Mucosa of descending colon (tissue), 3 donors: ENCODE results near the gene RAP2A. TPM values are rescaled to one million over a fixed set of nuclear protein-coding genes. Genes with fewer than 3 reads are reported as not detected.

Experiments used
- ATAC-seq: fragments of 200-7000 bp; cut with Tn5 transposase; one replicate; pipeline ENCODE4 v1.9.1; 2020; ENCODE audit warnings: mild to moderate bottlenecking, moderate library complexity
- DNase-seq, 3 donors: peaks; one replicate each; pipeline ENCODE4 v3.0.0-alpha.2; 2020
- H3K36me3 ChIP-seq: fragments of 200-600 bp; one replicate; pipeline ENCODE4 v1.8.0; 2021; ENCODE audit warnings: low read depth, mild to moderate bottlenecking
- H3K4me1 ChIP-seq: fragments of 200-600 bp; one replicate; pipeline ENCODE4 v1.8.0; 2021; ENCODE audit warnings: low read depth, mild to moderate bottlenecking
- H3K4me3 ChIP-seq: fragments of 200-600 bp; one replicate; pipeline ENCODE4 v1.8.0; 2021; ENCODE audit warnings: mild to moderate bottlenecking
- H3K9me3 ChIP-seq: fragments of 200-600 bp; one replicate; pipeline ENCODE4 v1.8.0; 2021; ENCODE audit warnings: mild to moderate bottlenecking
- intact Hi-C, 2 donors: fragments of 100-400 bp; cut with DNase I in 1 of 2; cut with micrococcal nuclease in 1 of 2; formaldehyde crosslinking; loops; one replicate each; pipeline versions ENCODE4 v1.11.0 to v1.11.1; 2022; cut with DNase I, micrococcal nuclease
- total RNA-seq, 3 donors: library from RNA; stranded (reverse); fragmentation: NEBNext Ultra II Directional in 2 of 3; extraction: Animal tissue kit (Norgen Biotek cat#: 25700) in 2 of 3; gene quantifications; one replicate each; pipeline versions ENCODE4 v1.2.1 to v1.2.4, GENCODE V29; 2021 to 2023
- TF ChIP-seq, protein P1 (sequence below): fragments of 200-600 bp; IDR thresholded peaks from one replicate; pipeline ENCODE4 v1.8.0; 2022; ENCODE audit warnings: antibody characterized with exemption, mild to moderate bottlenecking
- donor health status: DM: no; HTN: no; CAD: no; lungs with moderate emphysema.
- donor health status: DM: no; HTN: no; CAD: no.
- donor health status: DM: no; HTN: yes; CAD: no.

Gene RAP2A
- total RNA-seq, 3 donors from 2014 or later = 25.5 to 32.5 (median 29.8) TPM

DNA sequence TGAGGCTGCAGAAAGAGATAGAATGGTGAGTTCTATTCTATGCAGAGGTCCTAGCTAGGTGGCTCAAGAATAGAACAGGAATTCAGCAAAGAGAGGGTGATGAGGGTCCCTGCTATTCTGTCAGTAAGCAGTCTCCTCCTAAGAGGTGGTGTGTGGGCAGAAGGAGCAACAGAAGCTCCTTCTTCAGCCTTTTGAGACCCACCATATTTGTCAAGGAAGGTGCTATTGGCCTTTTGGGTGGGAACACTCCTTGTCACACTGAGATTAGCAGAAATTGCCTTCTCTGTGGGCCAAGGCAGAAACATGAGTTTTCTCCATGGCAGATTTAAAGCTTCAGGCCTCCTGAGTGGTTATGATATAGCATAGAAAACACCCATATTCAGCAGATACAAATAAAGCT lies 39.4 kb upstream of the RAP2A start:
- TF ChIP-seq, protein P1, sequence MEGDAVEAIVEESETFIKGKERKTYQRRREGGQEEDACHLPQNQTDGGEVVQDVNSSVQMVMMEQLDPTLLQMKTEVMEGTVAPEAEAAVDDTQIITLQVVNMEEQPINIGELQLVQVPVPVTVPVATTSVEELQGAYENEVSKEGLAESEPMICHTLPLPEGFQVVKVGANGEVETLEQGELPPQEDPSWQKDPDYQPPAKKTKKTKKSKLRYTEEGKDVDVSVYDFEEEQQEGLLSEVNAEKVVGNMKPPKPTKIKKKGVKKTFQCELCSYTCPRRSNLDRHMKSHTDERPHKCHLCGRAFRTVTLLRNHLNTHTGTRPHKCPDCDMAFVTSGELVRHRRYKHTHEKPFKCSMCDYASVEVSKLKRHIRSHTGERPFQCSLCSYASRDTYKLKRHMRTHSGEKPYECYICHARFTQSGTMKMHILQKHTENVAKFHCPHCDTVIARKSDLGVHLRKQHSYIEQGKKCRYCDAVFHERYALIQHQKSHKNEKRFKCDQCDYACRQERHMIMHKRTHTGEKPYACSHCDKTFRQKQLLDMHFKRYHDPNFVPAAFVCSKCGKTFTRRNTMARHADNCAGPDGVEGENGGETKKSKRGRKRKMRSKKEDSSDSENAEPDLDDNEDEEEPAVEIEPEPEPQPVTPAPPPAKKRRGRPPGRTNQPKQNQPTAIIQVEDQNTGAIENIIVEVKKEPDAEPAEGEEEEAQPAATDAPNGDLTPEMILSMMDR = no peak
- H3K9me3 ChIP-seq = no peaks in the 10 kb centered on the region
- no peak overlapping the region for H3K4me3 ChIP-seq
- H3K36me3 ChIP-seq = no peaks in the 10 kb centered on the region
- no peak for ATAC-seq
- H3K4me1 ChIP-seq = no peaks in the 10 kb centered on the region
- DNase-seq = no peak
- intact Hi-C loops = no loop called here

DNA sequence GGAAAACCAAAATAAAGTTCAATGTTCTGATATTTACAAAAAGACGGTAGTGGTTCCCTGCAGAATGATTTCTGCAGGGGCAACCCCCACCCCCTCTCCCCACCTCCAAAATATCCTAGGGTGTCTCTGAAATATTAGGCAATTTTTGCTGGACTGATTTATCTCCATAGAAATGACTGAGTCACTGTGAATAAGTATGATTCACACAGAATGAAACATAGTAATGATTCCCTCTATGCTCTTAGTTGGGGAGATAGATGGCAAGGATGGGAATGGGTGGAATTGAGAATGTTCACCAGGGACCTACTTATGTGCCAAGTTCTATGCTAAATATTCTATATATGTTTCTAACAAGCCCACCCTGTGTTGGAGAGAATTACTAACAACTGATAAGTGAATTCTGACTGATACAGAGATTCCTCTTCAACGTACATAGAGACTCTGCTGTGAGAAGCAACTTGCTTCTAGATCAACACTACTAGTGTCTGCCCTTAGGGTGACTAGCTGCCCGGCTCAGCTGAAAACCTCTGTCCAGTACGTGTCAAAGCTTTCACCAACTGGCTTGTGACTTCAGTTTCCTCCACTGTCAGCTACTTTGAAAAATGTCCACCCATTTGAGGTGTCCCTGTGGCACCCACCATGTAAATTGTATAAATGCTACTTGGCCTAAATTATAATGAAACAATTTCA lies 38.4 kb upstream of the RAP2A start:
- no peaks in the 10 kb centered on the region for H3K36me3 ChIP-seq
- intact Hi-C loops = no loop called here
- DNase-seq = no peak
- TF ChIP-seq, protein P1 = no peak
- no peak for ATAC-seq
- H3K4me1 ChIP-seq = no peaks in the 10 kb centered on the region
- no peak overlapping the region for H3K4me3 ChIP-seq
- H3K9me3 ChIP-seq = no peaks in the 10 kb centered on the region

DNA sequence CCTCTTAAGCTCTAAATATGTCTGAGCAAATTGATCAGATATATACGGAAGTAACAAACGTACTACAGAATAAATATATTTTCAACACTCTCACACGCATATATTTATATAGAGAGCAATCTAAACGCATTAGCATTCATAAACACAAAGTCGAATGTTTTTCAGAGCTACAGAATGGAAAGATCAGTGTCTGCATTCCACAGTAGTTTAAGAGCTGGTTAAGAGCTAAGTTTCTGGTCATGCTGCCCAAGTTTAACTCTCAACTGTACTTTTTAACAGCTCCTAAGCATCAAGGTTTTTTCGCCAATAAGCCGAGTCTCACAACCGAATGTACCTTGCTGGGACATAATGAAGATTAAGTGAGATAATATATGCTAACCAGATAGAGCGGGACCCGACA lies 36.7 kb upstream of the RAP2A start:
- no peak overlapping the region for H3K4me3 ChIP-seq
- no peaks in the 10 kb centered on the region for H3K4me1 ChIP-seq
- intact Hi-C loops = no loop called here
- H3K9me3 ChIP-seq = no peaks in the 10 kb centered on the region
- no peaks in the 10 kb centered on the region for H3K36me3 ChIP-seq
- TF ChIP-seq, protein P1 = no peak
- no peak for ATAC-seq
- no peak for DNase-seq

DNA sequence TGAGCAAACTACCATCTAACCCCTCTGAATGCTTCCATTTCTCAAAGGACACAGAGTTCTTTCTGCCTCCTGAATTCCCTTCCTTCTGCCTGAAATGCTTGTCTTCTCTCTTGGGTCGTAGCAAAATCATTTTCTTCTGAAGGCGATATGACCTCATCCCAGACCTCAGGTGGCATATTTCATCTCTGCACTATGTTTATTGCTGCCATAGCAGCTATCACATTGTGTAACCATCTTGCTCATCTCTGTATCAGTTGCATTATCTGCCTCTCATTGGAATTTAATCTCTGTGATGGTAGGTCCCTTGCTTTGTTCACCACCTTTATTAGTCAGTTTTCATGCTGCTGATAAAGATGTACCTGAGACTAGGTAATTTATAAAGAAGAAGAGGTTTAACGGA lies 32.5 kb upstream of the RAP2A start:
- intact Hi-C loops = no loop called here
- no peaks in the 10 kb centered on the region for H3K9me3 ChIP-seq
- no peak for DNase-seq
- H3K4me3 ChIP-seq = no peak overlapping the region
- H3K36me3 ChIP-seq = no peaks in the 10 kb centered on the region
- no peak for ATAC-seq
- TF ChIP-seq, protein P1 = no peak
- H3K4me1 ChIP-seq = no peaks in the 10 kb centered on the region

DNA sequence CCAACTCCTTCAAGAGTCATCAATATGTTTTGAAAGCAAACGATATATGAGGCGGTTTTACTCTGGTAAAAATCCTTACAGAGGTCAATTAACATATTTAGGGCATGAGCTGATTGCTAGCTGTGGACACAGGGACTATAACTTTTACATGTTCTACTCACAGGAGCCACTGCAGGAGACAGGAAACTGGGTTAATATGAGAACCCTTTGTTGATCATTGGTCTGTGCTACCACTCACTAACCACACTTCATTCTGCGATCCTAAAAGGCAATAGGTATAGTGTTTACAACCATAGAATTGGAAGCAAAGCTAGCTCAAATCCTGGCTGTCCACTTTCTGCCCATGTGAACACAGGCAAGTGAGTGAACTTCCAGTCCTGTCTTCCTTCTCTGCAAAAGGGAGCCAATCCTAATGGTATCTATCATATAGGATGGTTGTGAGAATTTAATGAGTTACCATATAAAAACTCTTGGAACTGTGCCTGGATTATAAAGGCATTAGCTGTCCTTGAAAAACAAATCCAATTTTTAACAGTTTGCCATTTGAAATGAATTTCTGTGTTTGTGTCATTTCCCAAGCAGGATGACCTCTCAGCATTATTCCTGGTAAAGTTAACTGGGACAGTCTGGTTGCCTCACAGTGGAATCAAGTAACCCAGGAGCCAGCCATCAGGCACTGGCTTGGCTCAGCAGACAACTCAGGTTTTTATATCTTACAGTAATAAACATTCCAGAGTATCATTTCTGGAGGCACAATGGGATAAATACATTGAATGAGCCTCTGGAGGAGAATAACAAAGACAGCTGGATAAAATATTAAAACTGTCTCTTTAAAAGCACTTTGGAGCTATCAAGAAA lies 29.8 kb upstream of the RAP2A start:
- Histone ChIP-seq H3K36me3 (no peaks in the 10 kb centered on the region), H3K9me3 (no peaks in the 10 kb centered on the region), H3K4me3 (no peak overlapping the region), H3K4me1 (no peaks in the 10 kb centered on the region)
- intact Hi-C loops = no loop called here
- no peak for DNase-seq
- ATAC-seq = peak; percentile 46
- TF ChIP-seq, protein P1 = no peak
